Stimulated activated CD4-positive, alpha-beta T cell treated with anti-CD3 and anti-CD28 coated beads, Interleukin-4, amount 100 ng/mL, for 24 hours (primary cell): Measurements from ENCODE around the gene TMEM201.

Experiments used
- DNase-seq: peaks from one replicate; pipeline ENCODE4 v3.0.0-alpha.2; 2020

TMEM201 gene

GRCh38 chr1:9580942-9581341 lies 7.8 kb upstream of the TMEM201 start:
- no peak for DNase-seq

GRCh38 chr1:9586147-9586766 lies 2.5 kb upstream of the TMEM201 start:
- no peak for DNase-seq

GRCh38 chr1:9589144-9589718 lies 520 bp downstream of the TMEM201 start:
- peak; percentile 50 for DNase-seq

- no peak for DNase-seq
These were observed 1.0 kb downstream of the TMEM201 start for GRCh38 chr1:9589719-9590157.

- DNase-seq = no peak
These were observed 1.5 kb downstream of the TMEM201 start for GRCh38 chr1:9590201-9590600.

GRCh38 chr1:9590945-9591668 lies 2.4 kb downstream of the TMEM201 start:
- no peak for DNase-seq

GRCh38 chr1:9591669-9592509 lies 3.2 kb downstream of the TMEM201 start:
- DNase-seq = no peak

GRCh38 chr1:9592510-9593075 lies 3.9 kb downstream of the TMEM201 start:
- no peak for DNase-seq

- no peak for DNase-seq
These were observed 4.4 kb downstream of the TMEM201 start for GRCh38 chr1:9593147-9593491.

GRCh38 chr1:9593492-9594465 lies 5.1 kb downstream of the TMEM201 start:
- peak; percentile 34 for DNase-seq

- DNase-seq = no peak
These were observed 5.9 kb downstream of the TMEM201 start for GRCh38 chr1:9594471-9595155.

- no peak for DNase-seq
These were observed 6.7 kb downstream of the TMEM201 start for GRCh38 chr1:9595156-9595967.

GRCh38 chr1:9595968-9596340 lies 7.2 kb downstream of the TMEM201 start:
- no peak for DNase-seq

- no peak for DNase-seq
These were observed 7.9 kb downstream of the TMEM201 start for GRCh38 chr1:9596415-9597123.

GRCh38 chr1:9597361-9598315 lies 8.9 kb downstream of the TMEM201 start:
- DNase-seq = no peak

GRCh38 chr1:9598316-9598700 lies 9.6 kb downstream of the TMEM201 start:
- DNase-seq = no peak

GRCh38 chr1:9599741-9600140 lies 11.0 kb downstream of the TMEM201 start:
- no peak for DNase-seq
